Activated CD8-positive, alpha-beta memory T cell treated with anti-CD3 and anti-CD28 coated beads for 4 hours (primary cell): ENCODE results near the gene MRPL49.

Experiments
- DNase-seq, 2 donors: peaks; one replicate each; pipeline ENCODE4 v3.0.0-alpha.2; 2020; ENCODE audit warnings: low read depth in 2 of 2

The MRPL49 gene

GRCh38 chr11:65121865-65122696 is at the start of gene MRPL49, which contains the start of gene FAU:
Gene MRPL49, plus strand, starts transcription at chr11:65122321. Its CDS starts 26 bp downstream, at chr11:65122347.
Gene FAU, minus strand, starts transcription at chr11:65122134. Its CDS starts 321 bp downstream, at chr11:65121813.
- DNase-seq = peak; percentile 98 to 99

GRCh38 chr11:65072631-65072966 is 49.5 kb upstream of the MRPL49 start:
- DNase-seq = no peak

GRCh38 chr11:65077451-65077850 is 44.7 kb upstream of the MRPL49 start:
- no peak for DNase-seq

- peak; percentile 23 to 45 for DNase-seq
These were observed 44.0 kb upstream of the MRPL49 start for GRCh38 chr11:65078151-65078550.

- no peak for DNase-seq
These were observed 43.3 kb upstream of the MRPL49 start for GRCh38 chr11:65078786-65079342.

GRCh38 chr11:65083134-65083833 is 38.8 kb upstream of the MRPL49 start:
- DNase-seq = no peak

- peak; percentile 91 to 94 for DNase-seq
These were observed 38.1 kb upstream of the MRPL49 start, which contains the start of the genes CDCA5 and ZFPL1 for GRCh38 chr11:65083834-65084597. Gene CDCA5, minus strand, starts transcription at chr11:65084040. Its CDS starts 62 bp downstream, at chr11:65083978. Gene ZFPL1, plus strand, starts transcription at chr11:65084222. Its CDS starts 477 bp downstream, at chr11:65084699.

GRCh38 chr11:65084598-65085375 is 37.3 kb upstream of the MRPL49 start:
- DNase-seq = no peak

- no peak for DNase-seq
These were observed 36.7 kb upstream of the MRPL49 start for GRCh38 chr11:65085446-65085845.

- DNase-seq = no peak
These were observed 35.3 kb upstream of the MRPL49 start for GRCh38 chr11:65086809-65087208.

- no peak for DNase-seq
These were observed 34.9 kb upstream of the MRPL49 start for GRCh38 chr11:65087216-65087615.

GRCh38 chr11:65087827-65088226 is 34.3 kb upstream of the MRPL49 start:
- DNase-seq = no peak

- DNase-seq = no peak
These were observed 32.5 kb upstream of the MRPL49 start for GRCh38 chr11:65089621-65090020.

- DNase-seq = no peak
These were observed 31.5 kb upstream of the MRPL49 start for GRCh38 chr11:65090628-65091027.

- DNase-seq = no peak
These were observed 26.7 kb upstream of the MRPL49 start for GRCh38 chr11:65095427-65095826.

- DNase-seq = peak; percentile 67 to 73
These were observed 25.9 kb upstream of the MRPL49 start, which contains the start of gene VPS51 for GRCh38 chr11:65095974-65096806. Gene VPS51, plus strand, starts transcription at chr11:65096214. Its CDS starts 37 bp downstream, at chr11:65096251.

GRCh38 chr11:65096926-65097325 is 25.2 kb upstream of the MRPL49 start:
- no peak for DNase-seq

GRCh38 chr11:65100674-65101350 is 21.3 kb upstream of the MRPL49 start:
- DNase-seq = no peak
